Measurements from ENCODE around the gene NMUR1. TPM values are rescaled to one million over a fixed set of nuclear protein-coding genes. Genes with fewer than 3 reads are reported as not detected.

Gene NMUR1
- total and polyA plus RNA-seq, 4 experiments from 2014 or later, result 0.05 TPM; not detected in 3

GRCh38 chr2:231479455-231479854 lies 50.8 kb downstream of the NMUR1 start:
- Histone ChIP-seq H3K9me3 (ENCODE audit: control insufficient read depth in 1 of 2, low read length in 2 of 2) (no peaks in the 10 kb centered on the region), H3K4me1 (ENCODE audit: insufficient read depth, low read length) (peaks cover 12% of the 10 kb centered on the region), H3K36me3 (ENCODE audit: insufficient read depth, low read length) (no peaks in the 10 kb centered on the region), H3K27ac (ENCODE audit: low read depth, low read length) (no peak overlapping the region), H3K27me3 (ENCODE audit: insufficient read depth, low read length) (no peaks in the 10 kb centered on the region), H3K4me3 (ENCODE audit: low read length in 2 of 2) (no peak overlapping the region)
- no peaks in the 10 kb centered on the region for H3K36me3 Mint-ChIP-seq
- peaks cover 3 to 21% (median 5%) of the 10 kb centered on the region in 4 donors for H3K4me1 Mint-ChIP-seq
- H3K9me3 Mint-ChIP-seq, result no peaks in the 10 kb centered on the region
- intact Hi-C loops (cut with micrococcal nuclease), result no loop called here
- no peaks in the 10 kb centered on the region for H3K27me3 Mint-ChIP-seq
- ChIA-PET CTCF (ENCODE audit: partially characterized antibody) (interaction anchor here (0.7 to 4.3 kb wide), 6 partner anchors 10 to 27 kb away, joined by 3 to 24 read pairs (median 3); partner anchors contain the start of gene NCL), POLR2A (ENCODE audit: partially characterized antibody) (no interaction called here)
- no peak overlapping the region for H3K4me3 Mint-ChIP-seq
- DNase-seq, result no peak
- H3K27ac Mint-ChIP-seq, result no peak overlapping the region

- H3K27ac Mint-ChIP-seq, result no peak overlapping the region
- CTCF ChIA-PET (ENCODE audit: partially characterized antibody), result interaction anchor here (0.6 to 1.1 kb wide), 2 partner anchors 25 to 82 kb away, joined by 3 read pairs; no protein-coding TSS in a partner anchor
- peaks cover 0 to 3% of the 10 kb centered on the region in 2 donors for H3K27me3 Mint-ChIP-seq
Observed at GRCh38 chr2:231476920-231477319, 53.3 kb downstream of the NMUR1 start.

DNA sequence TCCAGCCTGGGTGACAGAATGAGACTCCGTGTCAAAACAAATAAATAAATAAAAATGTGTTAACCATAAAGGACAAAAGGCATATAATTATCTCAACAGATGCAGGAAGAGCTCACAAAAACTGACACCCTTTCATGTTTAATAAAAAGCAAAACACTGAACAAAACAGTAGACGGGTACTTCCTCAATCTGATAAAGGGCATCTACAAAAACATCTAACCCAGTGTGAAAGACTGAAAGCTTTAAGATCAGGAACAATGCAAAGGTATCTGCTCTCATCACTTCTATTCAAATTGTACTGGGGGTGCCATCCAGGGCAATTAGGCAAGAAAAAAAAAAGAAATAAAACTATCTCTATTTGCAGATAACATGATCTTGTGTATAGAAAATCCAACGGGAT lies 54.3 kb downstream of the NMUR1 start:
- CTCF ChIA-PET (ENCODE audit: partially characterized antibody), result interaction anchor here (0.8 to 1.8 kb wide), 4 partner anchors 9 to 42 kb away, joined by 3 to 4 read pairs (median 3); no protein-coding TSS in a partner anchor

More at GRCh38 chr2:231476920-231477319, 53.3 kb downstream of the NMUR1 start:
- no peaks in the 10 kb centered on the region for H3K4me1 ChIP-seq (ENCODE audit: insufficient read depth, low read length)
- H3K27ac ChIP-seq (ENCODE audit: low read depth, low read length), result no peak overlapping the region
- no peaks in the 10 kb centered on the region for H3K27me3 ChIP-seq (ENCODE audit: insufficient read depth, low read length)
- Mint-ChIP-seq H3K36me3 (peaks cover 0 to 3% of the 10 kb centered on the region in 2 donors), H3K4me3 (no peak overlapping the region), H3K9me3 (no peaks in the 10 kb centered on the region), H3K4me1 (peaks cover 0 to 3% (median 2%) of the 10 kb centered on the region in 4 donors)
- H3K36me3 ChIP-seq (ENCODE audit: insufficient read depth, low read length), result no peaks in the 10 kb centered on the region
- intact Hi-C loops (cut with micrococcal nuclease), result no loop called here
- no peaks in the 10 kb centered on the region for H3K9me3 ChIP-seq (ENCODE audit: control insufficient read depth in 1 of 2, low read length in 2 of 2)
- no peak for DNase-seq
- no peak overlapping the region for H3K4me3 ChIP-seq (ENCODE audit: low read length in 2 of 2)
- POLR2A ChIA-PET (ENCODE audit: partially characterized antibody), result interaction anchor here (4.1 kb wide), 1 partner anchor 12 kb away, joined by 37 read pairs; the partner anchor contains the start of gene NCL

More for the DNA sequence above, 54.3 kb downstream of the NMUR1 start:
- no peaks in the 10 kb centered on the region for H3K27me3 ChIP-seq (ENCODE audit: insufficient read depth, low read length)
- Mint-ChIP-seq H3K4me1 (peaks cover 0 to 2% (median 0%) of the 10 kb centered on the region in 4 donors), H3K27me3 (peaks cover 0 to 3% of the 10 kb centered on the region in 2 donors), H3K4me3 (no peak overlapping the region), H3K9me3 (no peaks in the 10 kb centered on the region), H3K27ac (peak overlapping the region in 1 of 7 donors; percentile 74), H3K36me3 (peaks cover 0 to 3% of the 10 kb centered on the region in 2 donors)
- H3K9me3 ChIP-seq (ENCODE audit: control insufficient read depth in 1 of 2, low read length in 2 of 2), result no peaks in the 10 kb centered on the region
- no peak overlapping the region for H3K27ac ChIP-seq (ENCODE audit: low read depth, low read length)
- no peak overlapping the region for H3K4me3 ChIP-seq (ENCODE audit: low read length in 2 of 2)
- DNase-seq, result no peak
- intact Hi-C loops (cut with micrococcal nuclease), result no loop called here
- H3K4me1 ChIP-seq (ENCODE audit: insufficient read depth, low read length), result no peaks in the 10 kb centered on the region
- no peaks in the 10 kb centered on the region for H3K36me3 ChIP-seq (ENCODE audit: insufficient read depth, low read length)
- POLR2A ChIA-PET (ENCODE audit: partially characterized antibody), result interaction anchor here (0.6 to 4.1 kb wide), 4 partner anchors 11 to 254 kb away, joined by 3 to 37 read pairs (median 4); partner anchors contain the start of gene NCL

Other genes starting within 250 kb of the NMUR1 start
- not detected for gene B3GNT7, start 134.7 kb downstream of the NMUR1 start, total RNA-seq
- not detected for gene B3GNT7, start 134.7 kb downstream of the NMUR1 start, polyA plus RNA-seq
- 100 to 1,000 TPM; 380 to 390 TPM for gene NCL, start 66.0 kb downstream of the NMUR1 start, total RNA-seq
- gene NCL, start 66.0 kb downstream of the NMUR1 start, polyA plus RNA-seq, result 100 to 1,000 TPM; 150 to 593 TPM
- not detected for gene TEX44, start 62.4 kb upstream of the NMUR1 start, total RNA-seq
- not detected for gene TEX44, start 62.4 kb upstream of the NMUR1 start, polyA plus RNA-seq
- 1,000 to 10,000 TPM in 1 of 2 experiments, 100 to 1,000 TPM in 1; 974 to 1,069 TPM for gene PTMA, start 178.1 kb upstream of the NMUR1 start, total RNA-seq
- 1,000 to 10,000 TPM; 1,347 to 1,836 TPM for gene PTMA, start 178.1 kb upstream of the NMUR1 start, polyA plus RNA-seq